Activated CD8-positive, alpha-beta memory T cell treated with anti-CD3 and anti-CD28 coated beads, Interleukin-2, amount 50 U/mL, for 48 hours (primary cell): ENCODE results near the gene EMILIN2.

Source experiments
- DNase-seq: peaks from one replicate; pipeline ENCODE4 v3.0.0-alpha.2; 2020

Gene EMILIN2

GRCh38 chr18:2901423-2901985 lies 54.7 kb downstream of the EMILIN2 start:
- peak; percentile 25 for DNase-seq

GRCh38 chr18:2902327-2902726 lies 55.5 kb downstream of the EMILIN2 start:
- no peak for DNase-seq

- no peak for DNase-seq
These were observed 56.2 kb downstream of the EMILIN2 start for GRCh38 chr18:2903006-2903405.

GRCh38 chr18:2905854-2906703 lies 59.3 kb downstream of the EMILIN2 start:
- DNase-seq: peak; percentile 81

GRCh38 chr18:2906704-2907549 lies 60.1 kb downstream of the EMILIN2 start:
- peak; percentile 82 for DNase-seq

GRCh38 chr18:2907550-2908135 lies 60.8 kb downstream of the EMILIN2 start:
- DNase-seq: peak; percentile 54

- DNase-seq: peak; percentile 46
These were observed 61.5 kb downstream of the EMILIN2 start for GRCh38 chr18:2908166-2908945.

- no peak for DNase-seq
These were observed 62.1 kb downstream of the EMILIN2 start for GRCh38 chr18:2908946-2909335.

GRCh38 chr18:2909431-2910140 lies 62.8 kb downstream of the EMILIN2 start:
- DNase-seq: peak; percentile 51

GRCh38 chr18:2910261-2910660 lies 63.5 kb downstream of the EMILIN2 start:
- no peak for DNase-seq

- peak; percentile 51 for DNase-seq
These were observed 64.1 kb downstream of the EMILIN2 start for GRCh38 chr18:2910751-2911425.

- DNase-seq: peak; percentile 49
These were observed 64.7 kb downstream of the EMILIN2 start for GRCh38 chr18:2911533-2911932.

- peak; percentile 53 for DNase-seq
These were observed 65.8 kb downstream of the EMILIN2 start for GRCh38 chr18:2912357-2913299.

- peak; percentile 52 for DNase-seq
These were observed 66.7 kb downstream of the EMILIN2 start for GRCh38 chr18:2913398-2914005.

GRCh38 chr18:2914185-2914880 lies 67.5 kb downstream of the EMILIN2 start:
- peak; percentile 51 for DNase-seq

- DNase-seq: peak; percentile 52
These were observed 68.1 kb downstream of the EMILIN2 start for GRCh38 chr18:2914881-2915240.

GRCh38 chr18:2915486-2915885 lies 68.7 kb downstream of the EMILIN2 start:
- DNase-seq: peak; percentile 42

- DNase-seq: peak; percentile 32
These were observed 69.4 kb downstream of the EMILIN2 start for GRCh38 chr18:2916184-2916583.
